Occipital lobe (tissue), 2 donors: ENCODE data around the gene GGNBP2. TPM values are rescaled to one million over a fixed set of nuclear protein-coding genes. Genes with fewer than 3 reads are reported as not detected.

Experiments used
- DNase-seq: peaks from one replicate; lab custom pipeline; 2025; lab: John Stamatoyannopoulos, UW
- total RNA-seq: library from RNA; depleted of rRNA; stranded (reverse); fragments of >200 nt; gene quantifications from one replicate; pipeline ENCODE4 v1.2.3, GENCODE V29; 2014

The GGNBP2 gene
- total RNA-seq, 1 donor from 2014 or later: 60.7 TPM

DNA sequence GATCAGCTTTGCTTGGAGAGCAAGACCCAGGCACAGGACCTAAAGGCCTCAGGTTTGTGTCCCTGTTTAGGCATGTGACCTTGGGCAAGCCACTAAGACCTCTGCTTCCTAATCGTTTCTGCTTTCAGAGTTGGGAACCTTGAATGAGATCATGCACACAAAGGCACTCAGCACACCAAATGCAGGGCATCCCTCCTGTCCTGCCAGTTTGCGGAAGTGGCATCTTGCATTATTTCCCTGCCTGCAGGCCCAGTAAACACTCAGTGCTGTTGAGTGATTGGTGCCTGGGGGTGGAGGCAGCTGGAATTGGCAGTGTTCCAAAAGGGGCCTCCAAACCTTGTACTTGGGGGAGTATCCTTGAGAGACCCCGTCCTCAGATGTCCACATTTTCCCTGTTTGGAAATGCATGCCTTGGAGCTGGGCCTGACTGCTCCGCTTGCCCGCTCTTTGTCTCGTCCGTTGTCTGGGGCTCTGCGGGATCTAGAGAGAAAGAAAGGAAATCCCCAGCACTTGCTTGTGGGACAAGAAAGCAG, 85.3 kb downstream of the GGNBP2 start:
- no peak for DNase-seq

DNA sequence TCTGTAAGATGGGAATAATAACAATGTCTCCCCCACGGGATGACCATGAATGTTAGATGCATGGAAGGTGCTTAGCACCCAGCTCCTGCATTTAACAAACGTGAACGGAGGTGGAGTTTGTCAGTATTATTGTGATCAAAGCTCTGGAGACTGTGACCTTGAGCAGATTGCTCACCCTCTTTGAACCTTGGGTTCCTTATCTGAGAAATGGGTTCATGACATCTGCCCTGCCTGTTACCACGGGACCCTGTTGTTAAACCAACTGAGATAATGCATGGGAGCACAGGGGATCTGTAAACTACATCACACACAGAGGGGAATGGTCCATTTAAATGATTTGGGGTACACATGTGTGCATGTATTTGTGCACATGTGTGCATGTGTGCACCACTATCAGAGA, 86.3 kb downstream of the GGNBP2 start:
- no peak for DNase-seq

DNA sequence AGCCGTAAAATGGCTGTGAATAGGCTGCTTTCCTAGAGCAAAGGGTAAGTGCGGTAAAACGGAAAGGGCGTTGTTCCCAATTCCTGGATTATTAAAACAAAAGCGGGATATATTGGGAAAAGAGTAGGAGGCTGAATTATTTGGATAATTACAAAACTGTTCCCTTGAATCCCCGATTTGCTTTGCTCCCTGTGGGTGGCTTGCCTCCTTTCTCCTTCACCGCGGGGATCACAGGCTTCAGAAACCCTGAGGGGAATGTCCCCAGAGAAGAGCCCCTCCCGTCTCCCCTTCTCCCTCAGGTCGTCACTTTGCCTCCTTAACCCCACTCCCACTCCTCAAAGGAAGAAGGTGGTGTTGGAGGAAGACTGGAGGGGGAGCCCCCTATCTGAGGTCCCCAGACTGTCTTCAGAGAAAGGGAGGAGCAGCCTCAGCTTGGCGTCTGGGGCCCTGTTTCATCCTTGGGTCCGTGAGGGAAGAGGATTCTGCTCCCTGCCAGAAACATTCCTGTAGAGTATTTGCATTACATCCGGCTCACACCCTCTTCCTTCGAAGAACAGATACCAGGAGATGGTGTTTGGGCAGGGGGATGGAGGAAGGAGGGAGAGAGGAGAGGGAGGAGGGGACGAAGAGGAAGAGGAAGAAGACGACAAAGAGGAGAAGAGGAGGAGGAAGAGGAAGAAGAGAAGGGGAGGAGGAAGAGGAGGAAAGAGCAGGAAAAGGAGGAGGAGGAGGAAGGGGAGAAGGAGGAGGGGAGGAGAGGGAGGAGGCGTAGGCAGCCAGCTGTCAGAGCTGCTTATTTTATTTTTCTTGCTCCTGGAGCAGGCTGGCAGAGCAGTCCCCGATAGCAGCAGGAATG, 88.4 kb downstream of the GGNBP2 start:
- no peak for DNase-seq

Other genes starting within 250 kb of the GGNBP2 start
- not detected for gene TBC1D3G, start 221.0 kb upstream of the GGNBP2 start, total RNA-seq
- gene TBC1D3H, start 156.5 kb upstream of the GGNBP2 start, total RNA-seq: not detected
- gene ZNHIT3, start 58.2 kb upstream of the GGNBP2 start, total RNA-seq: 44.6 TPM
- gene MYO19, start 10.1 kb upstream of the GGNBP2 start, total RNA-seq: 33.8 TPM
- 7.0 TPM for gene PIGW, start 9.9 kb upstream of the GGNBP2 start, total RNA-seq
- gene DHRS11, start 47.0 kb downstream of the GGNBP2 start, total RNA-seq: 4.8 TPM
- 2.7 TPM for gene MRM1, start 56.7 kb downstream of the GGNBP2 start, total RNA-seq